Stimulated activated CD8-positive, alpha-beta memory T cell treated with anti-CD3 and anti-CD28 coated beads, Interleukin-2, amount 100 ng/mL, for 48 hours (primary cell): ENCODE measurements around the gene EPB41.

Experiments used
- DNase-seq, 2 donors: peaks; one replicate each; pipeline ENCODE4 v3.0.0-alpha.2; 2020; ENCODE audit warnings: low read depth in 2 of 2

The EPB41 gene

GRCh38 chr1:28890836-28891235 lies 23.5 kb upstream of the EPB41 start:
- no peak for DNase-seq

GRCh38 chr1:28891256-28891655 lies 23.1 kb upstream of the EPB41 start:
- no peak for DNase-seq

GRCh38 chr1:28893403-28894102 lies 20.8 kb upstream of the EPB41 start:
- no peak for DNase-seq

- no peak for DNase-seq
These were observed 19.6 kb upstream of the EPB41 start for GRCh38 chr1:28894785-28895184.

GRCh38 chr1:28895896-28896608 lies 18.3 kb upstream of the EPB41 start:
- no peak for DNase-seq

- DNase-seq: no peak
These were observed 17.8 kb upstream of the EPB41 start for GRCh38 chr1:28896609-28896986.

- DNase-seq: no peak
These were observed 16.6 kb upstream of the EPB41 start for GRCh38 chr1:28897789-28898188.

GRCh38 chr1:28898405-28898881 lies 15.9 kb upstream of the EPB41 start:
- no peak for DNase-seq

- no peak for DNase-seq
These were observed 15.1 kb upstream of the EPB41 start for GRCh38 chr1:28899267-28899666.

GRCh38 chr1:28900562-28900961 lies 13.8 kb upstream of the EPB41 start:
- DNase-seq: no peak

- DNase-seq: no peak
These were observed 11.6 kb upstream of the EPB41 start for GRCh38 chr1:28902738-28903137.

GRCh38 chr1:28905921-28906666 lies 8.3 kb upstream of the EPB41 start:
- DNase-seq: no peak

- no peak for DNase-seq
These were observed 5.2 kb upstream of the EPB41 start for GRCh38 chr1:28909198-28909597.

GRCh38 chr1:28910379-28911115 lies 3.8 kb upstream of the EPB41 start:
- DNase-seq: no peak

- DNase-seq: no peak
These were observed 562 bp upstream of the EPB41 start for GRCh38 chr1:28913786-28914227.

GRCh38 chr1:28915031-28915895 lies 894 bp downstream of the EPB41 start:
- DNase-seq: peak; percentile 20 to 24

GRCh38 chr1:28917757-28918118 lies 3.4 kb downstream of the EPB41 start:
- no peak for DNase-seq

GRCh38 chr1:28921286-28921869 lies 7.0 kb downstream of the EPB41 start:
- no peak for DNase-seq

GRCh38 chr1:28925350-28925891 lies 11.1 kb downstream of the EPB41 start:
- no peak for DNase-seq

GRCh38 chr1:28926629-28927265 lies 12.4 kb downstream of the EPB41 start:
- DNase-seq: no peak
